H1 (cell line): ENCODE data around the gene TWF2. TPM values are rescaled to one million over a fixed set of nuclear protein-coding genes. Genes with fewer than 3 reads are reported as not detected.

Experiments
- CTCF ChIA-PET: fragments of 300-600 bp; sonication (Branson Sonifier 250); formaldehyde crosslinking; loops from one replicate; lab custom pipeline; 2021; ENCODE audit not compliant: partially characterized antibody; lab: Charles Lee
- POLR2A ChIA-PET: fragments of 300-600 bp; sonication (Branson Sonifier 250); formaldehyde crosslinking; loops from one replicate; lab custom pipeline; 2021; ENCODE audit warnings: inconsistent platforms; ENCODE audit not compliant: partially characterized antibody; lab: Charles Lee
- DNase-seq, 2 experiments: peaks; one replicate each; pipeline versions ENCODE4 v3.0.0 to v3.0.0-alpha.2; 2010 to 2022; ENCODE audit warnings: low spot score in 2 of 2, low read depth in 1 of 2, mixed read lengths in 1 of 2
- FAIRE-seq: peaks from 2 replicates; lab custom pipeline; 2011; peaks lifted over from hg19 to GRCh38; lab: Jason Lieb, UNC
- H2AFZ ChIP-seq: 2 replicates; pipeline ENCODE4 v1.8.1; 2012; ENCODE audit warnings: low read length, inconsistent platforms
- H2AK5ac ChIP-seq: 2 replicates; pipeline ENCODE4 v1.6.1; 2013; ENCODE audit warnings: low read depth, low read length
- H2BK120ac ChIP-seq: replicated peaks from 2 replicates; pipeline ENCODE3; 2013; ENCODE audit warnings: low read depth, low read length, inconsistent platforms
- H2BK12ac ChIP-seq: 2 replicates; pipeline ENCODE4 v1.6.1; 2013; ENCODE audit warnings: low read depth, low read length
- H2BK15ac ChIP-seq: 2 replicates; pipeline ENCODE4 v1.6.1; 2013; ENCODE audit warnings: low read length
- H2BK20ac ChIP-seq: 2 replicates; pipeline ENCODE4 v1.6.1; 2013; ENCODE audit warnings: low read length
- H2BK5ac ChIP-seq: 2 replicates; pipeline ENCODE4 v1.6.1; 2013; ENCODE audit warnings: low read depth, low read length
- H3K14ac ChIP-seq: 2 replicates; pipeline ENCODE4 v1.6.1; 2013; ENCODE audit warnings: inconsistent platforms; ENCODE audit not compliant: insufficient read length
- H3K18ac ChIP-seq: 2 replicates; pipeline ENCODE4 v1.6.1; 2013; ENCODE audit warnings: low read length; ENCODE audit errors: extremely low read depth
- H3K23ac ChIP-seq: 2 replicates; pipeline ENCODE4 v1.6.1; 2013; ENCODE audit warnings: inconsistent platforms; ENCODE audit not compliant: insufficient read length
- H3K23me2 ChIP-seq: 2 replicates; pipeline ENCODE4 v1.6.1; 2013; ENCODE audit warnings: low read depth, low read length
- H3K27ac ChIP-seq: 2 replicates; pipeline ENCODE4 v1.6.1; 2011; ENCODE audit warnings: low read depth, low read length, inconsistent platforms
- H3K27me3 ChIP-seq, 4 experiments: replicated peaks in 1 of 4; 1 replicate in 1 of 4; 2 replicates in 3 of 4; pipeline versions ENCODE4 v1.6.1 to v1.8.1; 2011 to 2013; ENCODE audit warnings: low read length in 3 of 4, mild to moderate bottlenecking in 3 of 4, inconsistent platforms in 2 of 4, mixed read lengths in 2 of 4, moderate library complexity in 1 of 4; ENCODE audit not compliant: control insufficient read depth in 3 of 4, insufficient read depth in 3 of 4; ENCODE audit errors: extremely low read depth in 1 of 4
- H3K36me3 ChIP-seq, 4 experiments: 2 replicates each; pipeline versions ENCODE4 v1.6.1 to v1.8.1; 2011 to 2013; ENCODE audit warnings: mild to moderate bottlenecking in 4 of 4, low read length in 3 of 4, moderate library complexity in 2 of 4, control low read depth in 1 of 4, inconsistent platforms in 1 of 4; ENCODE audit not compliant: insufficient read depth in 4 of 4, control insufficient read depth in 2 of 4
- H3K4ac ChIP-seq: replicated peaks from 2 replicates; pipeline ENCODE3; 2013; ENCODE audit warnings: low read length, low read depth, mixed read lengths, inconsistent platforms; ENCODE audit not compliant: insufficient read length
- H3K4me1 ChIP-seq, 4 experiments: replicated peaks in 1 of 4; 1 replicate in 1 of 4; 2 replicates in 3 of 4; pipeline versions ENCODE4 v1.6.1 to v1.8.1; 2011 to 2013; ENCODE audit warnings: low read length in 3 of 4, inconsistent platforms in 2 of 4, mixed read lengths in 1 of 4; ENCODE audit not compliant: insufficient read depth in 4 of 4, control insufficient read depth in 3 of 4
- H3K4me2 ChIP-seq, 2 experiments: 2 replicates each; pipeline versions ENCODE4 v1.6.1 to v1.8.1; 2011 to 2013; ENCODE audit warnings: low read depth in 2 of 2, low read length in 2 of 2, control low read depth in 1 of 2, inconsistent platforms in 1 of 2, mild to moderate bottlenecking in 1 of 2; ENCODE audit not compliant: insufficient read depth in 1 of 2
- H3K4me3 ChIP-seq, 4 experiments: fragments of 200-600, 300-600 bp in 1 of 4; sonication (generic), shearing (Covaris generic), sonication (Bioruptor Twin) in 1 of 4; 2 replicates each; pipeline versions ENCODE4 v1.5.1 to v1.8.1; 2011 to 2016; ENCODE audit warnings: low read length in 4 of 4, low read depth in 3 of 4, control low read depth in 2 of 4, inconsistent platforms in 2 of 4, mild to moderate bottlenecking in 2 of 4, mixed read lengths in 1 of 4, moderate library complexity in 1 of 4; ENCODE audit not compliant: insufficient read depth in 2 of 4; ENCODE audit errors: extremely low read depth in 1 of 4
- H3K56ac ChIP-seq: replicated peaks from 2 replicates; pipeline ENCODE3; 2013; ENCODE audit warnings: low read depth, mild to moderate bottlenecking, mixed read lengths, low read length, inconsistent platforms; ENCODE audit not compliant: insufficient read length
- H3K79me1 ChIP-seq: 2 replicates; pipeline ENCODE4 v1.6.1; 2013; ENCODE audit warnings: low read depth, low read length, control low read depth
- H3K79me2 ChIP-seq, 2 experiments: 2 replicates each; pipeline versions ENCODE4 v1.6.1 to v1.8.1; 2012 to 2013; ENCODE audit warnings: low read length in 2 of 2, mild to moderate bottlenecking in 2 of 2, inconsistent platforms in 1 of 2; ENCODE audit not compliant: insufficient read depth in 2 of 2, control insufficient read depth in 1 of 2
- H3K9ac ChIP-seq, 4 experiments: replicated peaks in 1 of 4; 1 replicate in 1 of 4; 2 replicates in 3 of 4; pipeline versions ENCODE4 v1.6.1 to v1.8.1; 2011 to 2013; ENCODE audit warnings: low read depth in 3 of 4, low read length in 3 of 4, control low read depth in 2 of 4, mild to moderate bottlenecking in 2 of 4, moderate library complexity in 2 of 4, inconsistent platforms in 1 of 4; ENCODE audit errors: extremely low read depth in 1 of 4
- H3K9me3 ChIP-seq, 2 experiments: 2 replicates each; pipeline versions ENCODE4 v1.6.1 to v1.8.1; 2012 to 2013; ENCODE audit warnings: mild to moderate bottlenecking in 2 of 2, moderate library complexity in 2 of 2, control low read depth in 1 of 2, inconsistent platforms in 1 of 2, low read depth in 1 of 2, low read length in 1 of 2, mixed read lengths in 1 of 2; ENCODE audit not compliant: insufficient read depth in 2 of 2
- H4K20me1 ChIP-seq, 2 experiments: replicated peaks in 1 of 2; 2 replicates each; pipeline versions ENCODE3 to v1.8.1; 2011 to 2013; ENCODE audit warnings: inconsistent platforms in 2 of 2, low read length in 2 of 2, mild to moderate bottlenecking in 1 of 2; ENCODE audit not compliant: insufficient read depth in 2 of 2, control insufficient read depth in 1 of 2
- H4K5ac ChIP-seq: 2 replicates; pipeline ENCODE4 v1.6.1; 2013; ENCODE audit warnings: low read length, low read depth, mixed read lengths, inconsistent platforms; ENCODE audit not compliant: insufficient read length
- H4K8ac ChIP-seq: 2 replicates; pipeline ENCODE4 v1.8.0; 2013; ENCODE audit warnings: mild to moderate bottlenecking, moderate library complexity, low read length, inconsistent platforms; ENCODE audit not compliant: insufficient read depth; ENCODE audit errors: extremely low read depth
- H4K91ac ChIP-seq: replicated peaks from 2 replicates; pipeline ENCODE3; 2013; ENCODE audit warnings: low read length, mixed read lengths, inconsistent platforms; ENCODE audit not compliant: insufficient read length
- ATF2 ChIP-seq: IDR thresholded peaks from 2 replicates; pipeline ENCODE4 v1.6.1; 2012; ENCODE audit warnings: low read length, inconsistent platforms
- CHD2 ChIP-seq: IDR thresholded peaks from 2 replicates; pipeline ENCODE4 v1.6.1; 2012; ENCODE audit warnings: low read length, improper control_type of control experiment
- CREB1 ChIP-seq: IDR thresholded peaks from 2 replicates; pipeline ENCODE4 v1.6.1; 2012; ENCODE audit warnings: inconsistent platforms
- GTF2F1 ChIP-seq: IDR thresholded peaks from 2 replicates; pipeline ENCODE4 v1.6.1; 2012; ENCODE audit warnings: low read depth, low read length, improper control_type of control experiment, borderline replicate concordance
- KDM5A ChIP-seq: fragments of 200-600 bp; IDR thresholded peaks from 2 replicates; pipeline ENCODE4 v1.7.1; 2012; ENCODE audit warnings: mild to moderate bottlenecking, low read length, inconsistent platforms, mixed read lengths
- POLR2AphosphoS5 ChIP-seq: IDR thresholded peaks from 2 replicates; pipeline ENCODE4 v1.6.1; 2011; ENCODE audit warnings: low read depth, low read length
- TCF12 ChIP-seq: IDR thresholded peaks from 2 replicates; pipeline ENCODE4 v1.6.1; 2011; ENCODE audit warnings: low read depth, mild to moderate bottlenecking, low read length
- YY1 ChIP-seq: IDR thresholded peaks from 2 replicates; pipeline ENCODE4 v1.6.1; 2011; ENCODE audit warnings: low read depth, mild to moderate bottlenecking, low read length
- WGBS, 2 experiments: shearing (Covaris generic) in 1 of 2; methylation state at CpG; one replicate each; pipeline versions ENCODE4 v1.1.6 to v1.1.7; 2013 to 2015; ENCODE audit warnings: low lambda C conversion rate in 2 of 2, mixed read lengths in 2 of 2, inconsistent platforms in 1 of 2, low coverage in 1 of 2, missing lambda C conversion rate in 1 of 2; ENCODE audit not compliant: insufficient replicate concordance in 2 of 2, insufficient coverage in 1 of 2, insufficient read length in 1 of 2; ENCODE audit errors: extremely low coverage in 1 of 2, missing lambda C conversion rate in 1 of 2; 5-methylcytosine and 5-hydroxymethylcytosine counted together
- polyA plus RNA-seq, 7 experiments: library from polyadenylated mRNA; depleted of rRNA in 3 of 7; stranded (reverse) in 5 of 7; unstranded in 2 of 7; fragments of >200 nt in 5 of 7; fragments of 200-250 nt in 2 of 7; gene quantifications; 1 replicate in 5 of 7; 2 replicates in 1 of 7; 4 replicates in 1 of 7; pipeline versions ENCODE4 v1.2.1 to v1.2.3, GENCODE V29; 2011 to 2013; ENCODE audit warnings: missing spikeins in 2 of 7, mixed read lengths in 2 of 7
- total RNA-seq: library from RNA; stranded (reverse); fragmentation: NEBNext Ultra II Directional; extraction: Animal tissue kit (Norgen Biotek cat#: 25700); gene quantifications from 2 replicates; pipeline ENCODE4 v1.2.1, GENCODE V29; 2021

Gene TWF2
- total and polyA plus RNA-seq, 2 of the 8 experiments (the other 6 are each of a cell fraction or from before 2014, with no cell fraction given), result 65.2 to 90.4 TPM

- H2BK20ac ChIP-seq, result no peak overlapping the region
- H2AFZ ChIP-seq, result no peak overlapping the region
- no peak for DNase-seq
- TF ChIP-seq POLR2AphosphoS5 (no peak), CREB1 (no peak), TCF12 (no peak), ATF2 (no peak), GTF2F1 (no peak), YY1 (no peak), KDM5A (no peak), CHD2 (no peak)
- TF ChIP-seq, all 59 proteins: peak for 0
- Histone ChIP-seq H4K20me1 (peaks cover 3 to 15% of the 10 kb centered on the region in 2 experiments), H3K56ac (no peak overlapping the region), H4K5ac (no peak overlapping the region), H2BK15ac (no peak overlapping the region), H3K4me1 (no peaks in the 10 kb centered on the region), H3K27me3 (no peaks in the 10 kb centered on the region), H3K23ac (no peak overlapping the region), H3K9ac (no peak overlapping the region), H3K4ac (no peak overlapping the region), H2AK5ac (no peak overlapping the region), H2BK12ac (no peak overlapping the region), H3K9me3 (no peaks in the 10 kb centered on the region), H3K14ac (no peak overlapping the region), H3K18ac (no peak overlapping the region), H4K91ac (no peak overlapping the region), H3K27ac (no peak overlapping the region), H3K79me2 (peaks cover 0 to 9% of the 10 kb centered on the region in 2 experiments; a peak in 2 of 4 replicates), H3K4me3 (no peak overlapping the region), H3K23me2 (no peaks in the 10 kb centered on the region), H4K8ac (no peak overlapping the region), H3K36me3 (peaks cover 41 to 94% (median 83%) of the 10 kb centered on the region in 4 experiments), H2BK5ac (no peak overlapping the region), H2BK120ac (no peak overlapping the region), H3K4me2 (no peak overlapping the region), H3K79me1 (no peaks in the 10 kb centered on the region; the same call in 1 of the 2 replicates)
- no peak for FAIRE-seq
- CTCF ChIA-PET, result interaction anchor here (1.1 to 4.5 kb wide), 9 partner anchors 10 to 129 kb away, joined by 3 to 21 read pairs (median 4); no protein-coding TSS in a partner anchor
- 91% methylated on average over 1 of the region's 1 CpG; no CpG with 5 or more reads in 1 of the 2 experiments for WGBS, 2 experiments
- POLR2A ChIA-PET, result interaction anchor here (0.7 to 3.1 kb wide), 2 partner anchors 10 to 20 kb away, joined by 4 to 20 read pairs; partner anchors contain the start of gene WDR82
Measured at GRCh38 chr3:52259035-52259434, 20.1 kb upstream of the TWF2 start.
